Sigmoid colon (tissue), 4 donors: Measurements from ENCODE around the gene PSMD8.

Source experiments
- CTCF ChIP-seq, 4 experiments: fragments of 450-650 bp in 3 of 4; fragments of 200-600 bp in 1 of 4; IDR thresholded peaks; one replicate each; pipeline ENCODE4 v1.5.1; 2016 to 2019; ENCODE audit warnings: antibody characterized with exemption in 4 of 4, mild to moderate bottlenecking in 3 of 4, moderate library complexity in 2 of 4
- EP300 ChIP-seq, 4 donors: sonication (generic); formaldehyde crosslinking; IDR thresholded peaks; one replicate each; pipeline ENCODE4 v1.6.1; 2017; ENCODE audit warnings: antibody characterized with exemption in 4 of 4
- POLR2A ChIP-seq, 2 donors: fragments of 450-650 bp; IDR thresholded peaks; one replicate each; pipeline ENCODE4 v1.6.1; 2016; ENCODE audit warnings: antibody characterized with exemption in 2 of 2, mild to moderate bottlenecking in 2 of 2, moderate library complexity in 2 of 2
- POLR2AphosphoS5 ChIP-seq, 4 donors: sonication (generic); formaldehyde crosslinking; IDR thresholded peaks; one replicate each; pipeline ENCODE4 v1.6.1; 2017; ENCODE audit warnings: antibody characterized with exemption in 4 of 4

GRCh38 chr19:38430931-38431330 lies 56.6 kb downstream of the PSMD8 start:
- TF ChIP-seq CTCF (IDR thresholded peaks at IDR 0.05): no peak
- no peak for TF ChIP-seq POLR2A (IDR thresholded peaks at IDR 0.05)
- TF ChIP-seq POLR2AphosphoS5 (IDR thresholded peaks at IDR 0.05): no peak
- TF ChIP-seq EP300 (IDR thresholded peaks at IDR 0.05): no peak
